NCI-H1694 treated with DMSO at 0.1 percent for 48 hours (cell line): ENCODE data around the gene IRF7.

Experiments used
- DNase-seq: peaks from one replicate; lab custom pipeline; 2025; lab: John Stamatoyannopoulos, UW

The IRF7 gene

GRCh38 chr11:640021-640706 lies 24.4 kb upstream of the IRF7 start:
- DNase-seq: no peak

DNA sequence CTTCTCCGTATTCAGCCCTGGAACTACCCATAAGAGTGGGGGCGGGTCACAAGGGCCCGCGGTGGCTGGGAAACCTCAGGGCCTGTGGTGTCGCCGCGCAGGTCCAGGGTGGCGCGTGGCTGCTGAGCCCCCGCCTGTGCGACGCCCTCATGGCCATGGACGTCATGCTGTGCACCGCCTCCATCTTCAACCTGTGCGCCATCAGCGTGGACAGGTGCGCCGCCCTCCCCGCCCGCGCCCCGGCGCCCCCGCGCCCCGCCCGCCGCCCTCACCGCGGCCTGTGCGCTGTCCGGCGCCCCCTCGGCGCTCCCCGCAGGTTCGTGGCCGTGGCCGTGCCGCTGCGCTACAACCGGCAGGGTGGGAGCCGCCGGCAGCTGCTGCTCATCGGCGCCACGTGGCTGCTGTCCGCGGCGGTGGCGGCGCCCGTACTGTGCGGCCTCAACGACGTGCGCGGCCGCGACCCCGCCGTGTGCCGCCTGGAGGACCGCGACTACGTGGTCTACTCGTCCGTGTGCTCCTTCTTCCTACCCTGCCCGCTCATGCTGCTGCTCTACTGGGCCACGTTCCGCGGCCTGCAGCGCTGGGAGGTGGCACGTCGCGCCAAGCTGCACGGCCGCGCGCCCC lies 23.7 kb upstream of the IRF7 start:
- DNase-seq: no peak

GRCh38 chr11:638631-639331 lies 23.0 kb upstream of the IRF7 start:
- no peak for DNase-seq

DNA sequence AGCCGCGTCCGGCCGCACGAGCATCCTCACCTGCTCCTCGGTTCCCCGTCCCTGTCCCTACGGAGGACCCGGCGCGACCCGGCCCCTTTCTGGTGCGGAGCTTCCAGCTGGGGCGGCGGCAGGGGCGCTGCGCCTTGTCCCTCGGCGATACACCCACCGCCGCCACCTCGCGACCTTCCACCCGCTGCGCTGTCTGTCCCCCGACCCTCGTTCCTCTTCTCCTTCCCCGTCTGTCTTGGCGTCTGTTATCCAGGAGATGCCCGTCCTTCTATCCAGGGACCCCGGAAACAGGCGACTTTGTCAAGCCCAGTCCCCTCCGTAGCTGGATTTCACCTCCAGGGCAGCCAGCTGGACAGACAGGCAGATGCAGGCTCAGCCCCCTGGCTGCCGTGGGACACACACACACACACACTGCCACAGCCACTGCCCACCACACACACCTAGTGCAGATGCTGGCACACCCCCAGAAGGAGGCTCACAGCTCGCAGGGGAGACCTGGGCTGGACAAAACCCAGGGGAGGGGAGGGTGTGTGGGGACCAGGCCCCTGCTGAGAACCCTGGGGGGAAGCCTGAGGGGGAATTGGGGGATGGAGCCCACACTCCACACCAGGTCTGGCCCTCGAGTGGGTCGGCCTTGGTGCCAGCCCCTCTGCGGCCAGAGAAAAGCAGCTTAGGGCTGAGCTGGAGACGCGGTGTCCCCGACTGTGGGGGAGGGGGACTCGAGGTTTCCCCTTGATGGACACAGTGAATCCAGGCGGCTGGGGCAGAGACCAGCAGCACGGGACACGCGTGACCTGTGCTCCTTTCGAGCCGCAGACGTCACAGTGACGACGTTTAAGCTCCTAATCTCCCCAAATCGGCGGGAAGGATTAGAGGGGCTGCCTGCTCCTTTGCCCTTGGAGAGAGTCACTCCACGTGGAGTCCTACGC lies 22.1 kb upstream of the IRF7 start:
- no peak for DNase-seq

DNA sequence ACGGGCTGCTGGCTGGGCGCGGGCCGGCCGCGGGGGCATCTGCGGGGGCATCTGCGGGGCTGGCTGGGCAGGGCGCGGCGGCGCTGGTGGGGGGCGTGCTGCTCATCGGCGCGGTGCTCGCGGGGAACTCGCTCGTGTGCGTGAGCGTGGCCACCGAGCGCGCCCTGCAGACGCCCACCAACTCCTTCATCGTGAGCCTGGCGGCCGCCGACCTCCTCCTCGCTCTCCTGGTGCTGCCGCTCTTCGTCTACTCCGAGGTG lies 21.5 kb upstream of the IRF7 start:
- DNase-seq: no peak

- no peak for DNase-seq
These were observed 21.0 kb upstream of the IRF7 start, which contains the start of gene DRD4 for GRCh38 chr11:636511-637332. Gene DRD4 (plus strand): TSS chr11:637269. CDS start chr11:637305, 36 bp downstream.

DNA sequence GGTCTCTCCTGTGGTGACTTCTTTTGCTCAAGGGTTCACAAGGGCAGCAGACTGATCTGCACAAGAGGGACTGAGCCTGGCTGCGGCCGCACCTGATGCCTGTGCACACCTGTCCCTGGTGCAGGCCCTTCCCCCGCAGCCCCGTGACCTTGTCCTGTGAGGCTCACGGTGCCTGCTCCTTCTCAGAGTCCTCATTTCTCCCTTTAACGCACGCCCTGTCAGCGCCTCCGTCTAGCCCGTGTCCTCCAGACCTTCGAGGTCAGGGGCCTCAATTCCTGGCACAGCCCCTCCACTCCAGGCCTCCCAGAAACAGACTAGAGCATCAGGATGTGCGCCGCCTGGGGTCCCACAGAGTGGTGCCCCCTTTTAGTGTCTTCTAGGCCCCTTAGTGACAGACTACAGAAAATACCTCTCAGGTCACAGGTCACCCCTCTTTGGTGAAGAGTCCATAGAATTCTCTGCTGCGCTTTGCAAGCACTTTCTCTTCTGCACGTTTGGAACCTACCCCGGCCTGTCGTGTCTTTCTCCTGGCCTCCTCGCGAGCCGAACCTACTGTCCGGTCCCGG lies 20.3 kb upstream of the IRF7 start:
- DNase-seq: no peak

DNA sequence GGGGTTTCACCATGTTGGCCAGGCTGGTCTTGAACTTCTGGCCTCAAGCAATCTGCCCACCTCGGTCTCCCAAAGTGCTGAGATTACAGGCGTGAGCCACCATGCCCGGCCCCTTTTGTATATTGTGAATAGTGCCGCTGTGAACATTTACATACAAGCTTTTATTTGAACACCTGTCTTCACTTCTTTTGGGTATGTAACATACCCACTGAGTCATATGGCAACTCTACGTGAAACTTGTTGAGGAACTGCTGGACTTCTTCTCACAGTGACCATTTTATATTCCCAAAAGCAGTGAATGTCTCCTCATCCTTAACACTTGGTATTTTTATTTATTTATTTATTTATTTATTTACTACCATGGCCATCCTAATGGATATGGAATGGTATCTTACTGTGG lies 15.1 kb upstream of the IRF7 start:
- no peak for DNase-seq

GRCh38 chr11:629237-629583 lies 13.5 kb upstream of the IRF7 start:
- DNase-seq: no peak

GRCh38 chr11:628056-628455 lies 12.3 kb upstream of the IRF7 start:
- DNase-seq: no peak

GRCh38 chr11:627308-627576 lies 11.5 kb upstream of the IRF7 start:
- no peak for DNase-seq

DNA sequence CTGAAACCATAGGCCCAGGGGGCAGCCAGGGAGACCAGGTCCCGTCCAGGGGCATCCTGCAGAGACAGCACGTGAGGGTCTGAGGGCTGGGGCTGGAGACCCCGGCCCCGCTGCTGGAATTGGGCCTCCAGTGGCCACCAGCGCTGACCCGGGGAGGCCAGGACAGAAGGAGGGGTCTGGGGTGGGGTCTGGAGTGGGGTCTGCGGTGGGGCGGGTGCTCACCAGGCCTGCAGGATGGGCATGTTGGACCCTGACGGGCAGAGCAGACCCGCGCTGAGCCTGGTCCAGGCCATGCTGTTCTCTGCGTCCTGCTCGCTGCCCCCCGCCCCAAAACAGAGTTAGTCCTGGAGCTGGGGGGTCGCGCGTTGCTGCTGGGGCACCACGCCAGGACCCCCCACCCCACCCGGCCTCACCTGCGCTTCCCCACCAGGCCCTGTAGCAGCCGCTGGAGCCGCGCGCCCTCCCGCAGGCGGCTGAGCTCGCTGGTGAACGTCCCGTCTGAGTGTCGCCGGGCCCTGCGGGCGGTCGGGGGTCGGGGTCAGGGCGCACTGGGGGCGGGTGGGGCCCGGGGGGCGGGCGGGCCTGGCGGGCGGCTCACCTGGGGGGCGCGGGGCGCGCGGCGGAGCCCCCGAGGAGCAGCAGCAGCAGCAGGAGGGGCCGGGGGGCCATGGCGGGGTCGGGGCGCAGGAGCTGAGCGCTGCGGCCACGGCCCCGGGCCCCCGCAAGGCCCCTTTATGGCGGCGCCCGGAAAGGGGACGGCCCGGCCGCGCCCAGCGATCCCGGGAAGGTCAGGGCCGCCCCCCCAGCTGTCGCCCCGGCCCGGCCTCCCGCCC lies 10.9 kb upstream of the IRF7 start, which contains the start of gene SCT:
SCT (minus strand) TSS at position 707 of the 833 bp plus-strand sequence; CDS start at position 669, 38 bp downstream.
- DNase-seq: no peak

- DNase-seq: no peak
These were observed 10.0 kb upstream of the IRF7 start for GRCh38 chr11:625636-626268.

GRCh38 chr11:624705-625635 lies 9.2 kb upstream of the IRF7 start, which contains the start of gene CDHR5:
Gene CDHR5 (minus strand): TSS chr11:624955. CDS start chr11:624902, 53 bp downstream.
- no peak for DNase-seq

DNA sequence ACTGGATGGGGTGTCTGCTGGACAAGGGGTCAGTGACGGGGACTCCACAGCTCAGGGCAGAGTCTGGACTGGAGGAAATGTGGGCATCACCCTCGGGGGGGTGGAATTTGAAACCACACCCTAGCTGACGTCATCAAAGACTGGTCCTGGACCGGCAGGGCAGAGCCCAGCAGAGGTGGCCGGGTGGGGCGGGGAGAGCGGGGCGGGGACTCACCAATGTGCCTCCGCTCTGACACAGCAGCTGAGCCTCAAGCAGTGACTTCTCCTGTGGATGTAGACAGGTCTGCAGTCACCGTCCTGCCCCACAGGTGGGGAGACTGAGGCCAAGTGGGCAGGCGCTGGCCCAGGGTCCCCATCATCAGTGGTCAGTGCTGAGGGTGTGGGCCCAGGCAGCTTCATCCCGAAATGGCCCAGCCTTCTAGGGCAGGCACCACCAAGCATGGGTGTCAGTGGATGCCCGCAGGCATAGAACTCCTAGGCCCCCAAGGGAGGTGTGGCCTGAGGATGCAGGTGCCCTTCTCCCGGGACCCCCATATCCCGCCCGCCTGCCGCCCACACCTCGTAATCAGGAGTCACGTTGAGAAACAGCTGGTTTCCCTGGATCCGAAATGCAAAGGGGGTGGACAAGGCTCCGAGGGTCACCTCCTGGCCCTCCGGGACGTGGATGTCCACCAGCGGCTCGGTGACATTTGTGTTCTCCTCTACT lies 8.4 kb upstream of the IRF7 start:
- DNase-seq: no peak

DNA sequence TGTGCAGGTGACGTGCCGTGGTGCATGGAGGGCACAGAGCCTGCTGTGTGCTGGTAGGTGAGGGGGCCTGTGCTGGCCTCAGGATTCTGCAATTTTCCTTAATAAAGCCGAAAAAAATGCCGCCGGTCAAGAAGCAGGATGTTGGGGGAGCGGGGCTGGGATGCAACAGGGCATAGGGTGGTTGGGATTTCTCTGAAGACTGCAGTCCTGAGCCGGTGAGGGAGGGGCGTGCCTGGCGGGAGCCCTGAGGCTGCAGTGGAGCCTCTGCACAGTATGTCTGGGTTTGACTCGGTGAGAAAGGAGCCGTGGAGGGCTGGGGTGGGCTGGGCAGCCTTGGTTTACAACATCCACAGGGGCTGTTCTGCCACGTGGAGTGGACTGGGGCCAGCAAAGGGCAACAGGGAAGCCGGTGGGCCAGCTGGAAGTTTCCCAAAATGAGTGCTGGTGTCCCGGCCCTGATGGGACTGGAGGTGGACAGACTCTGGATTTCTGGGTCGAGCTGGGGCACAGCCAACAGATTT lies 7.7 kb upstream of the IRF7 start:
- DNase-seq: no peak

DNA sequence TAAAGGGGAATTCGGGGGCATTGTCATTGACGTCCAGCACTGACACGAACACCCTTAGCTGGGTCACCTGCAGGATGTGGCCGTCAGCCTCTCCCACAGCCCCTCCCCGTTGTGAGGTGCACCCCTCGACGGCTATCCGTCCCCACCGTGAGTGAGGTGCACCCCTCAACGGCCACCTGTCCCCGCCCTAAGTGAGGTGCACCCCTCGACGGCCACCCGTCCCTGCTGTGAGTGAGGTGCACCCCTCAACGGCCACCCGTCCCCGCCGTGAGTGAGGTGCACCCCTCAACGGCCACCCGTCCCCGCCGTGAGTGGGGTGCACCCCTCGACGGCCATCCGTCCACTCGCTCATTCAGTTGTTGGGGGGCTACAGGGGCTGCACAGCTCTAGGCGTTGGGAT lies 6.1 kb upstream of the IRF7 start:
- no peak for DNase-seq
